Common myeloid progenitor, CD34-positive (primary cell): ENCODE measurements around the gene CTSE.

Source experiments
- CTCF ChIA-PET: fragments of 350-600 bp; sonication (Branson Sonifier 250); formaldehyde crosslinking; loops from one replicate; lab custom pipeline; 2021; ENCODE audit warnings: antibody characterized with exemption; lab: Charles Lee
- POLR2A ChIA-PET: fragments of 350-600 bp; sonication (Branson Sonifier 250); formaldehyde crosslinking; loops from one replicate; lab custom pipeline; 2021; ENCODE audit warnings: antibody characterized with exemption; lab: Charles Lee
- DNase-seq, 3 donors: peaks; one replicate each; pipeline versions ENCODE4 v3.0.0 to v3.0.0-alpha.2; 2013
- H3K27ac ChIP-seq, 2 experiments: 1 replicate in 1 of 2; 2 replicates in 1 of 2; pipeline ENCODE4 v1.7.0; 2013; ENCODE audit warnings: inconsistent platforms in 2 of 2, low read length in 2 of 2, mild to moderate bottlenecking in 2 of 2, low read depth in 1 of 2, moderate library complexity in 1 of 2; ENCODE audit not compliant: severe bottlenecking in 2 of 2, insufficient read depth in 1 of 2, poor library complexity in 1 of 2
- H3K27me3 ChIP-seq, 5 experiments: replicated peaks in 2 of 5; 1 replicate in 3 of 5; 2 replicates in 2 of 5; pipeline versions ENCODE4 v1.6.1 to v1.7.0; 2013; ENCODE audit warnings: low read length in 4 of 5, mild to moderate bottlenecking in 2 of 5, moderate library complexity in 2 of 5, inconsistent platforms in 1 of 5; ENCODE audit not compliant: insufficient read depth in 5 of 5, control insufficient read depth in 4 of 5
- H3K36me3 ChIP-seq, 4 experiments: 1 replicate in 2 of 4; 2 replicates in 2 of 4; pipeline versions ENCODE4 v1.6.1 to v1.7.0; 2013; ENCODE audit warnings: low read length in 3 of 4, control low read depth in 1 of 4, mild to moderate bottlenecking in 1 of 4; ENCODE audit not compliant: control insufficient read depth in 4 of 4, insufficient read depth in 4 of 4
- H3K4me1 ChIP-seq, 4 experiments: 1 replicate in 3 of 4; 2 replicates in 1 of 4; pipeline versions ENCODE4 v1.6.1 to v1.7.1; 2013; ENCODE audit warnings: low read length in 3 of 4, mild to moderate bottlenecking in 3 of 4, control low read depth in 1 of 4, inconsistent platforms in 1 of 4, moderate library complexity in 1 of 4; ENCODE audit not compliant: control insufficient read depth in 4 of 4, insufficient read depth in 4 of 4; ENCODE audit errors: control extremely low read depth in 1 of 4
- H3K4me3 ChIP-seq, 7 experiments: 1 replicate in 4 of 7; 2 replicates in 3 of 7; pipeline versions ENCODE4 v1.5.1 to v1.7.0; 2013; ENCODE audit warnings: mild to moderate bottlenecking in 7 of 7, low read length in 6 of 7, moderate library complexity in 6 of 7, inconsistent platforms in 2 of 7, low read depth in 2 of 7, control low read depth in 1 of 7; ENCODE audit not compliant: insufficient read depth in 4 of 7, control insufficient read depth in 1 of 7; ENCODE audit errors: extremely low read depth in 1 of 7
- H3K9me3 ChIP-seq, 5 experiments: 1 replicate in 4 of 5; 2 replicates in 1 of 5; pipeline versions ENCODE4 v1.6.1 to v1.7.1; 2013; ENCODE audit warnings: low read length in 4 of 5, mild to moderate bottlenecking in 2 of 5, inconsistent platforms in 1 of 5, low read depth in 1 of 5, moderate library complexity in 1 of 5; ENCODE audit not compliant: control insufficient read depth in 4 of 5, insufficient read depth in 2 of 5; ENCODE audit errors: control extremely low read depth in 1 of 5
- WGBS: methylation state at CpG from one replicate; pipeline ENCODE4 v1.1.5; 2013; ENCODE audit not compliant: insufficient coverage; 5-methylcytosine and 5-hydroxymethylcytosine counted together

Gene CTSE

DNA sequence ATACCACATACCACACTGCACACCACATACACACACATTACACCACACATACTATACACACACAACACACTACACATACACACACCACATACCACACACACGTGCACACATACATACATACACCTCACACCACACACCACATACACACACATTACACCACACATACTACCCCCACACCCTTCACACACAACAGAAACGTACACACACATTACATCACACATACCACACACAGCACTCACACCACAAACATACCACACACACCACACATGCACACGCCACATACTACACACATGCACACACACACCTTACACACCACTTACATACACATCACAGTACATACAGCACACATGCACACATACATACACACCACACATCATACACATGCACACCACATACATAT is 49.0 kb downstream of the CTSE start:
- CTCF ChIA-PET, result no interaction called here
- POLR2A ChIA-PET, result no interaction called here
- WGBS, result 100% methylated on average over 3 of the region's 3 CpGs

DNA sequence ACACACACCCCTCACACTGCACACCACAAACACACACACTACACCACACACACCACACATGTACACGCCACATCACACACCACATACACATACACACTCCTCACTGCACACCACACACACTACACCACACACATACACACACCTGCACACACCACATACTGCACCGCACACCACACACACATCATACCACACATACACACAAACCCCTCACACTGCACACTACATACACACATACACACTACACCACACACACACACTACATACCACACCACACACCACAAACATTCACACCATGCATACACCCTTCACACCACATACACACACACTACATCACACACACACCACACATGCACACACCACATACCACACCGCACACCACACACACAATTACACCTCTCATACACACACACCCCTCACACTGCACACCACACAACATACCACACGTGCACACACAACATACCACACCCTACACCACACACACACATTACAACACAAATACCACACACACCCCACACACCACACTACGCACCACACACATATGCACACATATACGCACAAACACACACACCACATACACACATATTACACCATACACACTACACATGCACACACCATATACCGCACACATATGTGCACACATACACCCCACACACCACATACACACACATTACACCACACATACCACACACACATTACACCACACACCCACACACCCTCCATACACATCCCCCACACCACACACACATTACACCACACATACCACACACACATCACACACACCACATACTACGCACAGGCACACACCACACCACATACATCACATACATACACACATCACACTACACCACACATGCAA is 50.1 kb downstream of the CTSE start:
- no peaks in the 10 kb centered on the region for H3K27me3 ChIP-seq
- WGBS, result 100% methylated on average over 6 of the region's 8 CpGs
- H3K36me3 ChIP-seq, result peaks cover 0 to 3% (median 0%) of the 10 kb centered on the region in 4 experiments
- H3K4me3 ChIP-seq, result no peak overlapping the region
- POLR2A ChIA-PET, result no interaction called here
- DNase-seq, result no peak
- no peaks in the 10 kb centered on the region for H3K4me1 ChIP-seq
- no peak overlapping the region for H3K27ac ChIP-seq
- no peaks in the 10 kb centered on the region for H3K9me3 ChIP-seq
- CTCF ChIA-PET, result no interaction called here

More for the DNA sequence above, 49.0 kb downstream of the CTSE start:
- Histone ChIP-seq H3K4me3 (no peak overlapping the region), H3K9me3 (no peaks in the 10 kb centered on the region), H3K36me3 (peaks cover 0 to 4% (median 0%) of the 10 kb centered on the region in 4 experiments), H3K4me1 (no peaks in the 10 kb centered on the region), H3K27ac (no peak overlapping the region), H3K27me3 (no peaks in the 10 kb centered on the region)
- DNase-seq, result no peak

GRCh38 chr1:205972491-205973168 is 51.1 kb downstream of the CTSE start:
- Histone ChIP-seq H3K27ac (no peak overlapping the region), H3K27me3 (no peaks in the 10 kb centered on the region), H3K36me3 (no peaks in the 10 kb centered on the region), H3K9me3 (no peaks in the 10 kb centered on the region), H3K4me3 (no peak overlapping the region), H3K4me1 (no peaks in the 10 kb centered on the region)
- POLR2A ChIA-PET, result no interaction called here
- CTCF ChIA-PET, result interaction anchor here (3.2 kb wide), 1 partner anchor 54 kb away, joined by 26 read pairs; no protein-coding TSS in a partner anchor
- 91% methylated on average over 9 of the region's 11 CpGs for WGBS
- DNase-seq, result peak in 1 of 3 donors; percentile 26

DNA sequence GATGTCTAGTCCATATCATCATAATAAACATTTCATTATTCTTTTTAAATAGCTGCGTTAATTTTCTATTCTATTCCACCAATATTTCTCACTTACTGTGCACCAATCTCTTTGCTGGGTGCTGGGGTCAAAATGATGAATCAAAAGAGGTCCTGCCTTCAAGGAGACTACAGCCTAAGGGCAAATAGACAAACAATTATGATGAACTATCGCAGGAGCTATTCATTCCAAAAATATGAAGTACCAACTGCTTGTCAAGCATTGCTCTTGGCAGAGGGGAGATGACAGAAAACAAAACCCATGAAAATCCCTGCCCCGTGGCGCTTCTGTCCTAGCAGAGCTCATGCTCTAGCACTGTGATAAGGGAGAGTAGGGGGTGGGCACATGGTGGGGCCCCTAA is 51.6 kb downstream of the CTSE start:
- Histone ChIP-seq H3K4me1 (no peaks in the 10 kb centered on the region), H3K27me3 (no peaks in the 10 kb centered on the region), H3K4me3 (no peak overlapping the region), H3K27ac (no peak overlapping the region), H3K36me3 (no peaks in the 10 kb centered on the region), H3K9me3 (no peaks in the 10 kb centered on the region)
- POLR2A ChIA-PET, result no interaction called here
- DNase-seq, result no peak
- CTCF ChIA-PET, result interaction anchor here (1.3 to 3.2 kb wide), 2 partner anchors 10 to 53 kb away, joined by 4 to 26 read pairs; no protein-coding TSS in a partner anchor
- 97% methylated on average over 4 of the region's 4 CpGs for WGBS

DNA sequence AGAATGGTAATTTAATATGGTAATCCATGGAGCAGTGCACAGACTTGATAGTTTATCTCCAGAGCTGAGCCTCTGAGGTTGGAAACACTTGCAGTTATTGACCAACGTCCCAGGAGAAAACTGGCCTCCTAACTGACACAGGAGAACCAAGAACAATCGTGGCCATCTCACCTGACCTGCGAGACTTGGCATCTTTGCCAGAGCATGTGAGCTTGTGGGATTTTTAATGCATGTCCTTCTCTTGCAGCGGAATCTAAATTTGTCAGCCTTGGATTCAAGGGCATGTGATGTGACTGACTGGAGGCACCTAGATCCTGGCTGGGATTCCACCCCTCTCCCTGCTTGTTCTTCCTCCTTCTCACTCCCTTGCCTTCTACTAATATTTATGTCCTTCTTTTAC is 52.6 kb downstream of the CTSE start:
- no peak overlapping the region for H3K27ac ChIP-seq
- POLR2A ChIA-PET, result interaction anchor here (0.5 kb wide), 1 partner anchor 185 kb away, joined by 7 read pairs; no protein-coding TSS in a partner anchor
- H3K27me3 ChIP-seq, result no peaks in the 10 kb centered on the region
- 95% methylated on average over 4 of the region's 4 CpGs for WGBS
- H3K9me3 ChIP-seq, result no peaks in the 10 kb centered on the region
- H3K4me3 ChIP-seq, result no peak overlapping the region
- H3K36me3 ChIP-seq, result no peaks in the 10 kb centered on the region
- CTCF ChIA-PET, result interaction anchor here (0.9 to 3.2 kb wide), 4 partner anchors 11 to 260 kb away, joined by 3 to 26 read pairs (median 4); no protein-coding TSS in a partner anchor
- H3K4me1 ChIP-seq, result no peaks in the 10 kb centered on the region
- DNase-seq, result no peak

GRCh38 chr1:205970486-205970885 is 53.2 kb downstream of the CTSE start:
- no peak overlapping the region for H3K4me3 ChIP-seq
- no peaks in the 10 kb centered on the region for H3K9me3 ChIP-seq
- ChIA-PET CTCF (interaction anchor here (1.1 to 3.2 kb wide), 2 partner anchors 51 to 177 kb away, joined by 3 to 26 read pairs; no protein-coding TSS in a partner anchor), POLR2A (no interaction called here)
- H3K4me1 ChIP-seq, result no peaks in the 10 kb centered on the region
- WGBS, result no CpG with 5 or more reads among the region's 1 CpG
- no peak for DNase-seq
- no peaks in the 10 kb centered on the region for H3K27me3 ChIP-seq
- H3K27ac ChIP-seq, result no peak overlapping the region
- no peaks in the 10 kb centered on the region for H3K36me3 ChIP-seq
